AG04450 (cell line): ENCODE measurements around the gene PRKAG2. TPM values are rescaled to one million over a fixed set of nuclear protein-coding genes. Genes with fewer than 3 reads are reported as not detected.

ENCODE experiments used
- CTCF ChIA-PET: fragments of 300-600, 350-600 bp; formaldehyde crosslinking; extraction: SDS; loops from one replicate; lab custom pipeline; 2022; ENCODE audit warnings: antibody characterized with exemption, inconsistent platforms; lab: Charles Lee
- POLR2A ChIA-PET: fragments of 350-600 bp; formaldehyde crosslinking; extraction: SDS; loops from one replicate; lab custom pipeline; 2021; ENCODE audit warnings: antibody characterized with exemption, inconsistent platforms; lab: Yijun Ruan, JAX
- DNase-seq: peaks from one replicate; pipeline ENCODE4 v3.0.0-alpha.2; 2011; ENCODE audit warnings: low read depth, low spot score
- H3K27ac ChIP-seq: one replicate; pipeline ENCODE4 v1.5.1; 2012; ENCODE audit warnings: low read depth, low read length, control low read depth
- H3K27me3 ChIP-seq: one replicate; pipeline ENCODE4 v1.6.0; 2012; ENCODE audit warnings: low read length; ENCODE audit not compliant: control insufficient read depth, insufficient read depth
- H3K4me3 ChIP-seq: 2 replicates; pipeline ENCODE4 v1.5.1; 2011; ENCODE audit warnings: mild to moderate bottlenecking, low read depth, low read length, control low read depth
- H3K9me3 ChIP-seq: 2 replicates; pipeline ENCODE4 v1.5.1; 2012; ENCODE audit warnings: low read length; ENCODE audit not compliant: control insufficient read depth, insufficient read depth
- CTCF ChIP-seq: IDR thresholded peaks from 2 replicates; pipeline ENCODE4 v1.5.1; 2011; ENCODE audit warnings: low read depth, low read length, control low read depth, inconsistent platforms
- polyA plus RNA-seq: library from polyadenylated mRNA; depleted of rRNA; stranded (reverse); fragments of >200 nt; gene quantifications from 2 replicates; pipeline ENCODE4 v1.2.3, GENCODE V29; 2011

Gene PRKAG2
- polyA plus RNA-seq, 1 experiment: 45.0 TPM

- ChIA-PET CTCF (no interaction called here), POLR2A (no interaction called here)
- H3K27me3 ChIP-seq: peaks cover 29% of the 10 kb centered on the region
- no peaks in the 10 kb centered on the region; the same call in 1 of the 2 replicates for H3K9me3 ChIP-seq
- no peak overlapping the region for H3K4me3 ChIP-seq
- no peak for TF ChIP-seq CTCF
- H3K27ac ChIP-seq: no peak overlapping the region
- no peak for DNase-seq
Measured at GRCh38 chr7:151790095-151790829, 86.7 kb downstream of the PRKAG2 start.

GRCh38 chr7:151789380-151789947, 87.5 kb downstream of the PRKAG2 start:
- DNase-seq: no peak
- TF ChIP-seq CTCF: no peak
- no peak overlapping the region for H3K4me3 ChIP-seq
- no peak overlapping the region for H3K27ac ChIP-seq
- no peaks in the 10 kb centered on the region; the same call in 1 of the 2 replicates for H3K9me3 ChIP-seq
- CTCF ChIA-PET: no interaction called here
- peaks cover 29% of the 10 kb centered on the region for H3K27me3 ChIP-seq
- POLR2A ChIA-PET: no interaction called here

- no peak for DNase-seq
- H3K9me3 ChIP-seq: no peaks in the 10 kb centered on the region; the same call in 1 of the 2 replicates
- CTCF ChIA-PET: no interaction called here
- no peak for TF ChIP-seq CTCF
- POLR2A ChIA-PET: no interaction called here
- H3K27me3 ChIP-seq: peaks cover 32% of the 10 kb centered on the region
- no peak overlapping the region for H3K4me3 ChIP-seq
- no peak overlapping the region for H3K27ac ChIP-seq
Measured at GRCh38 chr7:151787348-151787747, 89.6 kb downstream of the PRKAG2 start.

GRCh38 chr7:151786936-151787335, 90.0 kb downstream of the PRKAG2 start:
- Histone ChIP-seq H3K9me3 (no peaks in the 10 kb centered on the region; the same call in 1 of the 2 replicates), H3K27me3 (peaks cover 32% of the 10 kb centered on the region), H3K27ac (no peak overlapping the region), H3K4me3 (no peak overlapping the region)
- no peak for DNase-seq
- TF ChIP-seq CTCF: no peak
- POLR2A ChIA-PET: no interaction called here
- CTCF ChIA-PET: no interaction called here

GRCh38 chr7:151786241-151786640, 90.7 kb downstream of the PRKAG2 start:
- no peak overlapping the region for H3K4me3 ChIP-seq
- DNase-seq: no peak
- H3K27me3 ChIP-seq: peaks cover 30% of the 10 kb centered on the region
- H3K9me3 ChIP-seq: no peaks in the 10 kb centered on the region; the same call in 1 of the 2 replicates
- POLR2A ChIA-PET: interaction anchor here (0.6 kb wide), 1 partner anchor 45 kb away, joined by 3 read pairs; no protein-coding TSS in a partner anchor
- CTCF ChIA-PET: no interaction called here
- no peak overlapping the region for H3K27ac ChIP-seq
- TF ChIP-seq CTCF: no peak
